ENCODE measurements around the gene STK39. TPM values are rescaled to one million over a fixed set of nuclear protein-coding genes. Genes with fewer than 3 reads are reported as not detected.

STK39 gene
- total and polyA plus RNA-seq, 2 experiments from 2014 or later = 32.7 to 51.7 TPM

- Histone ChIP-seq H3K9me3 (ENCODE audit: low read depth) (no peaks in the 10 kb centered on the region), H3K4me3 (no peak overlapping the region), H3K27ac (no peak overlapping the region), H3K36me3 (no peaks in the 10 kb centered on the region), H3K4me1 (ENCODE audit: low read depth) (no peaks in the 10 kb centered on the region), H3K27me3 (no peaks in the 10 kb centered on the region)
- TF ChIP-seq, protein P1, sequence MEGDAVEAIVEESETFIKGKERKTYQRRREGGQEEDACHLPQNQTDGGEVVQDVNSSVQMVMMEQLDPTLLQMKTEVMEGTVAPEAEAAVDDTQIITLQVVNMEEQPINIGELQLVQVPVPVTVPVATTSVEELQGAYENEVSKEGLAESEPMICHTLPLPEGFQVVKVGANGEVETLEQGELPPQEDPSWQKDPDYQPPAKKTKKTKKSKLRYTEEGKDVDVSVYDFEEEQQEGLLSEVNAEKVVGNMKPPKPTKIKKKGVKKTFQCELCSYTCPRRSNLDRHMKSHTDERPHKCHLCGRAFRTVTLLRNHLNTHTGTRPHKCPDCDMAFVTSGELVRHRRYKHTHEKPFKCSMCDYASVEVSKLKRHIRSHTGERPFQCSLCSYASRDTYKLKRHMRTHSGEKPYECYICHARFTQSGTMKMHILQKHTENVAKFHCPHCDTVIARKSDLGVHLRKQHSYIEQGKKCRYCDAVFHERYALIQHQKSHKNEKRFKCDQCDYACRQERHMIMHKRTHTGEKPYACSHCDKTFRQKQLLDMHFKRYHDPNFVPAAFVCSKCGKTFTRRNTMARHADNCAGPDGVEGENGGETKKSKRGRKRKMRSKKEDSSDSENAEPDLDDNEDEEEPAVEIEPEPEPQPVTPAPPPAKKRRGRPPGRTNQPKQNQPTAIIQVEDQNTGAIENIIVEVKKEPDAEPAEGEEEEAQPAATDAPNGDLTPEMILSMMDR (IDR thresholded peaks at IDR 0.05; ENCODE audit: low read depth, low read length) = no peak
- DNase-seq (ENCODE audit: low read depth in 1 of 2, low spot score in 1 of 2) = peak in 1 of 2 donors; percentile 19
These were observed 292.0 kb downstream of the STK39 start for GRCh38 chr2:167955264-167955906.

DNA sequence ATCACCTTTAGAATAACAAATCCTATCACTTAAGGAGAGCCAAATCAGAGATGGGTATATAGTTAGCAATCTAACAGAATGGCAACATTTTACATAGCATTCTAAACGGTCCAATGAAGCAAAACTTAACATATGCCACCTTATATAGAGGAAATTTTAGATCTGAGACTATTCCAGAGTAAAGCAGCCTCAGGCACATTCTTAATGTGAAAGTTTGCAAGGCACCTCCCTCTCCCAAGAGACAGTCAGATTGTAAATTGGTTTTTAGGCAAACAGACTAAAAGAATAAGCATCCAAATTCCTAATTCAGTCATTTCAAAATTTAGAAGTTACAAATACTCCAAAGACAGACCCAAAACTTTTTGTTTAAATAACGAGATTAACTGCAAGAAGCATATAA, 292.9 kb downstream of the STK39 start:
- no peak overlapping the region for H3K27ac ChIP-seq
- no peaks in the 10 kb centered on the region for H3K27me3 ChIP-seq
- no peak overlapping the region for H3K4me3 ChIP-seq
- no peak for DNase-seq (ENCODE audit: low read depth in 1 of 2, low spot score in 1 of 2)
- H3K9me3 ChIP-seq (ENCODE audit: low read depth) = no peaks in the 10 kb centered on the region
- TF ChIP-seq, protein P1 (IDR thresholded peaks at IDR 0.05; ENCODE audit: low read depth, low read length) = no peak
- no peaks in the 10 kb centered on the region for H3K4me1 ChIP-seq (ENCODE audit: low read depth)
- H3K36me3 ChIP-seq = no peaks in the 10 kb centered on the region

- H3K27ac ChIP-seq = no peak overlapping the region
- H3K4me1 ChIP-seq (ENCODE audit: low read depth) = no peaks in the 10 kb centered on the region
- no peaks in the 10 kb centered on the region for H3K9me3 ChIP-seq (ENCODE audit: low read depth)
- no peak for DNase-seq (ENCODE audit: low read depth in 1 of 2, low spot score in 1 of 2)
- TF ChIP-seq, protein P1 (IDR thresholded peaks at IDR 0.05; ENCODE audit: low read depth, low read length) = no peak
- no peaks in the 10 kb centered on the region for H3K36me3 ChIP-seq
- H3K4me3 ChIP-seq = no peak overlapping the region
- no peaks in the 10 kb centered on the region for H3K27me3 ChIP-seq
These were observed 293.6 kb downstream of the STK39 start for GRCh38 chr2:167953776-167954175.

GRCh38 chr2:167950571-167950970, 296.8 kb downstream of the STK39 start:
- TF ChIP-seq, protein P1 (IDR thresholded peaks at IDR 0.05; ENCODE audit: low read depth, low read length) = no peak
- H3K4me3 ChIP-seq = no peak overlapping the region
- no peaks in the 10 kb centered on the region for H3K4me1 ChIP-seq (ENCODE audit: low read depth)
- H3K27me3 ChIP-seq = no peaks in the 10 kb centered on the region
- no peak overlapping the region for H3K27ac ChIP-seq
- H3K9me3 ChIP-seq (ENCODE audit: low read depth) = no peaks in the 10 kb centered on the region
- no peak for DNase-seq (ENCODE audit: low read depth in 1 of 2, low spot score in 1 of 2)
- H3K36me3 ChIP-seq = no peaks in the 10 kb centered on the region

- TF ChIP-seq, protein P1 (IDR thresholded peaks at IDR 0.05; ENCODE audit: low read depth, low read length) = no peak
- H3K4me3 ChIP-seq = no peak overlapping the region
- H3K27ac ChIP-seq = no peak overlapping the region
- H3K36me3 ChIP-seq = no peaks in the 10 kb centered on the region
- no peaks in the 10 kb centered on the region for H3K27me3 ChIP-seq
- DNase-seq (ENCODE audit: low read depth in 1 of 2, low spot score in 1 of 2) = no peak
- no peaks in the 10 kb centered on the region for H3K4me1 ChIP-seq (ENCODE audit: low read depth)
- no peaks in the 10 kb centered on the region for H3K9me3 ChIP-seq (ENCODE audit: low read depth)
These were observed 301.0 kb downstream of the STK39 start for GRCh38 chr2:167946441-167946841.

Data from cardiac muscle cell (in vitro differentiated cells and primary cell).